Activated CD4-positive, alpha-beta T cell treated with anti-CD3 and anti-CD28 coated beads for 4 hours (primary cell): ENCODE results near the gene GRIN1.

Source experiments
- DNase-seq, 2 donors: peaks; one replicate each; pipeline ENCODE4 v3.0.0-alpha.2; 2020

The GRIN1 gene

GRCh38 chr9:137148661-137149060, 9.7 kb downstream of the GRIN1 start:
- DNase-seq, result no peak

- DNase-seq, result no peak
Observed at GRCh38 chr9:137149363-137149762, 10.4 kb downstream of the GRIN1 start.

GRCh38 chr9:137149942-137150616, 11.1 kb downstream of the GRIN1 start:
- no peak for DNase-seq

- DNase-seq, result no peak
Observed at GRCh38 chr9:137150617-137151457, 11.9 kb downstream of the GRIN1 start.

- DNase-seq, result no peak
Observed at GRCh38 chr9:137152844-137153405, 14.0 kb downstream of the GRIN1 start.

GRCh38 chr9:137156567-137157375, 17.8 kb downstream of the GRIN1 start:
- peak; percentile 62 to 79 for DNase-seq

GRCh38 chr9:137157618-137158415, 18.9 kb downstream of the GRIN1 start:
- no peak for DNase-seq

GRCh38 chr9:137158625-137159024, 19.7 kb downstream of the GRIN1 start:
- no peak for DNase-seq

- no peak for DNase-seq
Observed at GRCh38 chr9:137159105-137160053, 20.4 kb downstream of the GRIN1 start.

- DNase-seq, result no peak
Observed at GRCh38 chr9:137160054-137160425, 21.1 kb downstream of the GRIN1 start.

- DNase-seq, result no peak
Observed at GRCh38 chr9:137160716-137161557, 22.0 kb downstream of the GRIN1 start.

- DNase-seq, result no peak
Observed at GRCh38 chr9:137161558-137162486, 22.9 kb downstream of the GRIN1 start.

- DNase-seq, result no peak
Observed at GRCh38 chr9:137162505-137163364, 23.8 kb downstream of the GRIN1 start.

- no peak for DNase-seq
Observed at GRCh38 chr9:137163365-137163715, 24.4 kb downstream of the GRIN1 start.

- DNase-seq, result no peak
Observed at GRCh38 chr9:137163805-137164204, 24.9 kb downstream of the GRIN1 start.

GRCh38 chr9:137164370-137165249, 25.7 kb downstream of the GRIN1 start:
- no peak for DNase-seq

- no peak for DNase-seq
Observed at GRCh38 chr9:137165250-137165836, 26.4 kb downstream of the GRIN1 start.
